K562 (cell line): ENCODE results near the gene RBM5.

Experiments
- EHMT2 ChIP-seq: fragments of 450-650 bp; IDR thresholded peaks from 2 replicates; pipeline ENCODE4 v1.6.1; 2018; ENCODE audit warnings: antibody characterized with exemption
- EP300 ChIP-seq: IDR thresholded peaks from 2 replicates; pipeline ENCODE4 v1.6.1; 2012; ENCODE audit warnings: low read length, improper control_type of control experiment
- FOXP4 ChIP-seq: sonication (generic); formaldehyde crosslinking; IDR thresholded peaks from 2 replicates; pipeline ENCODE4 v1.8.0; 2022; ENCODE audit warnings: mild to moderate bottlenecking, missing genetic modification reagents, borderline replicate concordance
- ZFX ChIP-seq: sonication (generic); formaldehyde crosslinking; IDR thresholded peaks from 2 replicates; pipeline ENCODE4 v1.8.0; 2022; ENCODE audit warnings: mild to moderate bottlenecking, missing genetic modification reagents, moderate library complexity
- ZNF133 ChIP-seq: fragments of 250-450 bp; sonication (Bioruptor Pico); IDR thresholded peaks from 2 replicates; pipeline ENCODE4 v1.4.0; 2020; ENCODE audit warnings: mild to moderate bottlenecking

GRCh38 chr3:50137531-50137930, 48.8 kb downstream of the RBM5 start:
- no peak for TF ChIP-seq EP300
- TF ChIP-seq ZNF133 (CRISPR knock-in tag) = no peak
- TF ChIP-seq EHMT2 = no peak
- no peak for TF ChIP-seq FOXP4
- TF ChIP-seq ZFX (CRISPR knock-in tag) = no peak
